NB4 (cell line): ENCODE data around the gene NRIP1.

Source experiments
- MYC ChIP-seq: IDR thresholded peaks from 2 replicates; pipeline ENCODE4 v1.6.1; 2011; ENCODE audit warnings: low read depth, low read length
- POLR2A ChIP-seq: IDR thresholded peaks from 2 replicates; pipeline ENCODE4 v1.6.1; 2011; ENCODE audit warnings: mild to moderate bottlenecking; ENCODE audit not compliant: insufficient read length; ENCODE audit errors: extremely low read depth
- TF ChIP-seq, protein P1 (sequence below): IDR thresholded peaks from one replicate; pipeline ENCODE4 v1.5.1; 2012; ENCODE audit warnings: low read depth, low read length
- TF ChIP-seq, protein P2 (sequence below): IDR thresholded peaks from 2 replicates; pipeline ENCODE4 v1.6.1; 2011; ENCODE audit warnings: low read depth, low read length

DNA sequence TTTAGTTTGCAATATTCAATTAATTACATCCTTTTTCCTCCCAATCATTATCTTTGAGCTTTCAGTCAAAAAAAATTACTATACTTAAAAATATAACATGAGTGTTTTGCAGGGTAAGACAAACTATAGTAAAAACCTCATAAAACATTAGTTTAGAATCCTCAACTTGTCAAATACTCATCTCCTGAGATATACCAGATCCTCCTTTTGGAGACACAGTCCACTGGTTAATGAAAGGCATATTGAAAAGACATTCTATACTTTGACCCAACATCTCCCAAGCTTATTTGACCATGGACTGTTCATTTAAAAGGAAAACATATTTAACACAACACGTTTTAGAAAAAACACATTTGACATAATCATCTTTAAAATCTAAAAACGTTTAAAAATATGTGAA lies 52.8 kb downstream of the NRIP1 start:
- TF ChIP-seq, protein P1, sequence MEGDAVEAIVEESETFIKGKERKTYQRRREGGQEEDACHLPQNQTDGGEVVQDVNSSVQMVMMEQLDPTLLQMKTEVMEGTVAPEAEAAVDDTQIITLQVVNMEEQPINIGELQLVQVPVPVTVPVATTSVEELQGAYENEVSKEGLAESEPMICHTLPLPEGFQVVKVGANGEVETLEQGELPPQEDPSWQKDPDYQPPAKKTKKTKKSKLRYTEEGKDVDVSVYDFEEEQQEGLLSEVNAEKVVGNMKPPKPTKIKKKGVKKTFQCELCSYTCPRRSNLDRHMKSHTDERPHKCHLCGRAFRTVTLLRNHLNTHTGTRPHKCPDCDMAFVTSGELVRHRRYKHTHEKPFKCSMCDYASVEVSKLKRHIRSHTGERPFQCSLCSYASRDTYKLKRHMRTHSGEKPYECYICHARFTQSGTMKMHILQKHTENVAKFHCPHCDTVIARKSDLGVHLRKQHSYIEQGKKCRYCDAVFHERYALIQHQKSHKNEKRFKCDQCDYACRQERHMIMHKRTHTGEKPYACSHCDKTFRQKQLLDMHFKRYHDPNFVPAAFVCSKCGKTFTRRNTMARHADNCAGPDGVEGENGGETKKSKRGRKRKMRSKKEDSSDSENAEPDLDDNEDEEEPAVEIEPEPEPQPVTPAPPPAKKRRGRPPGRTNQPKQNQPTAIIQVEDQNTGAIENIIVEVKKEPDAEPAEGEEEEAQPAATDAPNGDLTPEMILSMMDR: no peak
- TF ChIP-seq, protein P2, sequence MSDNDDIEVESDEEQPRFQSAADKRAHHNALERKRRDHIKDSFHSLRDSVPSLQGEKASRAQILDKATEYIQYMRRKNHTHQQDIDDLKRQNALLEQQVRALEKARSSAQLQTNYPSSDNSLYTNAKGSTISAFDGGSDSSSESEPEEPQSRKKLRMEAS: no peak
- TF ChIP-seq POLR2A (no peak), MYC (no peak)
